ENCODE results near the gene LRRC3. TPM values are rescaled to one million over a fixed set of nuclear protein-coding genes. Genes with fewer than 3 reads are reported as not detected.

LRRC3 gene
- total and polyA plus RNA-seq, 4 donors, result 1.4 to 3.6 (median 2.4) TPM

DNA sequence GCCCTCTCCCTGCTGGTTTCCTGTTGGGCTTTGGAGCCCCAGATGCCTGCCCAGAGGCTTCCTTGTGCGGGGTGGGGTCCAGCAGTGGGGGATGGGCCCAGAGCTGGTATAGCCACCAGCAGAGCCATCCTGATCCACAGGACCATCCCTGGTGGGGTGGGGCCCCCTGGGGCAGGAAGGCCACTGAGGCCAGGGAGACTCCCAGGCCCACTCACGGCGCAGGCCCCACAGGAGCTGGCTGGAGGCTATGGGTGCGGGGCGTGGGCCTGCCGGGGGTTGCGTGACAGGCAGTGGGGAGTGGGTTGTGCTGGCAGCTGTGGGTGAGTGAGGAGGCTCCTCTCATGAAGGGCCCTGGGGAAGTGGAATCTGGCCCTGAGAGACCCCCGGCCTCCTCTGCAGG, 5.7 kb downstream of the LRRC3 start:
- no peak overlapping the region for H3K27ac ChIP-seq (ENCODE audit: low read depth in 1 of 2, low read length in 1 of 2)
- H3K9me3 ChIP-seq (ENCODE audit: control insufficient read depth in 4 of 4, insufficient read depth in 3 of 4, low read length in 3 of 4), result peaks cover 0 to 3% (median 0%) of the 10 kb centered on the region in 4 donors
- peaks cover 0 to 11% (median under 1%) of the 10 kb centered on the region in 4 donors for H3K36me3 ChIP-seq (ENCODE audit: control insufficient read depth in 4 of 4, insufficient read depth in 4 of 4, low read length in 4 of 4)
- ATAC-seq (ENCODE audit: insufficient read depth, low FRiP score), result no peak
- TF ChIP-seq, protein P1, sequence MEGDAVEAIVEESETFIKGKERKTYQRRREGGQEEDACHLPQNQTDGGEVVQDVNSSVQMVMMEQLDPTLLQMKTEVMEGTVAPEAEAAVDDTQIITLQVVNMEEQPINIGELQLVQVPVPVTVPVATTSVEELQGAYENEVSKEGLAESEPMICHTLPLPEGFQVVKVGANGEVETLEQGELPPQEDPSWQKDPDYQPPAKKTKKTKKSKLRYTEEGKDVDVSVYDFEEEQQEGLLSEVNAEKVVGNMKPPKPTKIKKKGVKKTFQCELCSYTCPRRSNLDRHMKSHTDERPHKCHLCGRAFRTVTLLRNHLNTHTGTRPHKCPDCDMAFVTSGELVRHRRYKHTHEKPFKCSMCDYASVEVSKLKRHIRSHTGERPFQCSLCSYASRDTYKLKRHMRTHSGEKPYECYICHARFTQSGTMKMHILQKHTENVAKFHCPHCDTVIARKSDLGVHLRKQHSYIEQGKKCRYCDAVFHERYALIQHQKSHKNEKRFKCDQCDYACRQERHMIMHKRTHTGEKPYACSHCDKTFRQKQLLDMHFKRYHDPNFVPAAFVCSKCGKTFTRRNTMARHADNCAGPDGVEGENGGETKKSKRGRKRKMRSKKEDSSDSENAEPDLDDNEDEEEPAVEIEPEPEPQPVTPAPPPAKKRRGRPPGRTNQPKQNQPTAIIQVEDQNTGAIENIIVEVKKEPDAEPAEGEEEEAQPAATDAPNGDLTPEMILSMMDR (IDR thresholded peaks at IDR 0.05; ENCODE audit: control extremely low read depth, extremely low read depth), result no peak
- 97 to 98% methylated on average over 8 of the region's 8 CpGs for WGBS, 2 donors
- DNase-seq, result peak in 1 of 3 donors; percentile 10
- H3K27me3 ChIP-seq (ENCODE audit: control insufficient read depth in 3 of 3, insufficient read depth in 3 of 3, low read length in 2 of 3), result no peaks in the 10 kb centered on the region
- H3K9ac ChIP-seq (ENCODE audit: insufficient read depth in 1 of 2, low read length in 2 of 2), result no peak overlapping the region
- no peak overlapping the region for H3K4me3 ChIP-seq
- peaks cover 0 to 13% (median 7%) of the 10 kb centered on the region in 5 donors for H3K4me1 ChIP-seq (ENCODE audit: control insufficient read depth in 5 of 5, insufficient read depth in 5 of 5, low read length in 5 of 5)

- ATAC-seq (ENCODE audit: insufficient read depth, low FRiP score) (no peak), DNase-seq (peak; percentile 47 to 64 (median 48))
- H3K9ac ChIP-seq (ENCODE audit: insufficient read depth in 1 of 2, low read length in 2 of 2), result no peak overlapping the region
- TF ChIP-seq, protein P1 (IDR thresholded peaks at IDR 0.05; ENCODE audit: control extremely low read depth, extremely low read depth), result no peak
- H3K36me3 ChIP-seq (ENCODE audit: control insufficient read depth in 4 of 4, insufficient read depth in 4 of 4, low read length in 4 of 4), result peaks cover 0 to 11% (median under 1%) of the 10 kb centered on the region in 4 donors
- H3K4me3 ChIP-seq, result no peak overlapping the region
- H3K27ac ChIP-seq (ENCODE audit: low read depth in 1 of 2, low read length in 1 of 2), result no peak overlapping the region
- no peaks in the 10 kb centered on the region for H3K27me3 ChIP-seq (ENCODE audit: control insufficient read depth in 3 of 3, insufficient read depth in 3 of 3, low read length in 2 of 3)
- peaks cover 0 to 3% (median 0%) of the 10 kb centered on the region in 4 donors for H3K9me3 ChIP-seq (ENCODE audit: control insufficient read depth in 4 of 4, insufficient read depth in 3 of 4, low read length in 3 of 4)
- peaks cover 0 to 9% (median 2%) of the 10 kb centered on the region in 5 donors for H3K4me1 ChIP-seq (ENCODE audit: control insufficient read depth in 5 of 5, insufficient read depth in 5 of 5, low read length in 5 of 5)
- WGBS, 2 donors, result 72 to 86% methylated on average over 15 of the region's 15 CpGs
Measured at GRCh38 chr21:44461464-44462001, 6.2 kb downstream of the LRRC3 start.

GRCh38 chr21:44462086-44462833, 7.0 kb downstream of the LRRC3 start:
- peaks cover 0 to 5% (median 0%) of the 10 kb centered on the region in 4 donors for H3K36me3 ChIP-seq (ENCODE audit: control insufficient read depth in 4 of 4, insufficient read depth in 4 of 4, low read length in 4 of 4)
- no peak for ATAC-seq (ENCODE audit: insufficient read depth, low FRiP score)
- no peak overlapping the region for H3K9ac ChIP-seq (ENCODE audit: insufficient read depth in 1 of 2, low read length in 2 of 2)
- H3K27ac ChIP-seq (ENCODE audit: low read depth in 1 of 2, low read length in 1 of 2), result no peak overlapping the region
- peak in 1 of 3 donors; percentile 7 for DNase-seq
- peaks cover 0 to 3% (median 0%) of the 10 kb centered on the region in 4 donors for H3K9me3 ChIP-seq (ENCODE audit: control insufficient read depth in 4 of 4, insufficient read depth in 3 of 4, low read length in 3 of 4)
- H3K4me3 ChIP-seq, result no peak overlapping the region
- H3K4me1 ChIP-seq (ENCODE audit: control insufficient read depth in 5 of 5, insufficient read depth in 5 of 5, low read length in 5 of 5), result peaks cover 0 to 9% (median 0%) of the 10 kb centered on the region in 5 donors
- no peaks in the 10 kb centered on the region for H3K27me3 ChIP-seq (ENCODE audit: control insufficient read depth in 3 of 3, insufficient read depth in 3 of 3, low read length in 2 of 3)
- 92% methylated on average over 25 of the region's 25 CpGs for WGBS, 2 donors
- TF ChIP-seq, protein P1 (IDR thresholded peaks at IDR 0.05; ENCODE audit: control extremely low read depth, extremely low read depth), result no peak

Data from lung (tissue), 12 donors.